Naive thymus-derived CD8-positive, alpha-beta T cell (primary cell): ENCODE data around the gene GALNT10. TPM values are rescaled to one million over a fixed set of nuclear protein-coding genes. Genes with fewer than 3 reads are reported as not detected.
A peak's percentile ranks its signal among the peaks of the same experiment; 100 is the strongest.

ENCODE experiments used
- ATAC-seq, 2 donors: fragments of 150-1000 bp; cut with Tn5 transposase in 1 of 2; sonication (Bioruptor Pico), chemical (Tn5 transposase) in 1 of 2; 1 replicate in 1 of 2; 2 replicates in 1 of 2; pipeline ENCODE4 v1.10.0; 2021; ENCODE audit warnings: mild to moderate bottlenecking in 2 of 2, moderate library complexity in 2 of 2
- POLR2A ChIA-PET: fragments of 350-600 bp; sonication (Branson Sonifier 250); formaldehyde crosslinking; loops from one replicate; lab custom pipeline; 2021; ENCODE audit warnings: antibody characterized with exemption; lab: Charles Lee
- DNase-seq, 10 donors: peaks; one replicate each; pipeline versions ENCODE4 v3.0.0 to v3.0.0-alpha.2; 2020 to 2022
- H3K27ac Mint-ChIP-seq, 10 donors: one replicate each; pipeline ENCODE4 v1.8.0; 2020 to 2022; ENCODE audit warnings: mild to moderate bottlenecking in 10 of 10, mixed read lengths in 10 of 10, moderate library complexity in 4 of 10, inconsistent platforms in 1 of 10
- H3K27me3 Mint-ChIP-seq, 5 donors: one replicate each; pipeline ENCODE4 v1.8.0; 2021 to 2022; ENCODE audit warnings: mixed read lengths in 5 of 5
- H3K36me3 Mint-ChIP-seq, 3 donors: one replicate each; pipeline ENCODE4 v1.8.0; 2020 to 2022; ENCODE audit warnings: mixed read lengths in 3 of 3, mild to moderate bottlenecking in 2 of 3, inconsistent platforms in 1 of 3
- H3K4me1 Mint-ChIP-seq, 4 donors: one replicate each; pipeline ENCODE4 v1.8.0; 2021 to 2022; ENCODE audit warnings: mixed read lengths in 4 of 4
- H3K4me3 Mint-ChIP-seq, 10 donors: one replicate each; pipeline ENCODE4 v1.8.0; 2020 to 2022; ENCODE audit warnings: mild to moderate bottlenecking in 10 of 10, mixed read lengths in 10 of 10, moderate library complexity in 6 of 10, inconsistent platforms in 1 of 10
- H3K9me3 Mint-ChIP-seq, 9 donors: one replicate each; pipeline ENCODE4 v1.8.0; 2020 to 2022; ENCODE audit warnings: mixed read lengths in 9 of 9, mild to moderate bottlenecking in 3 of 9, inconsistent platforms in 1 of 9, moderate library complexity in 1 of 9
- polyA plus RNA-seq, 3 donors: library from polyadenylated mRNA; unstranded; fragments of 300-500 nt; fragmentation: Illumina TruSeq; gene quantifications; one replicate each; pipeline ENCODE4 v1.2.3, GENCODE V29; 2021
- total RNA-seq, 8 experiments: library from RNA in 2 of 8; stranded (reverse) in 2 of 8; gene quantifications; one replicate each; pipeline ENCODE4 v1.2.3 and lab custom pipeline; 2021 to 2026

Gene GALNT10
- total and polyA plus RNA-seq, 5 experiments from 2014 or later: 6.9 to 51.1 (median 15.8) TPM

- Mint-ChIP-seq H3K9me3 (no peaks in the 10 kb centered on the region), H3K27ac (peak overlapping the region in 2 of 10 donors; percentile 2 to 15), H3K36me3 (peaks cover 9 to 69% (median 52%) of the 10 kb centered on the region in 3 donors), H3K4me3 (no peak overlapping the region), H3K4me1 (peaks cover 1 to 16% (median 8%) of the 10 kb centered on the region in 4 donors), H3K27me3 (no peaks in the 10 kb centered on the region)
- POLR2A ChIA-PET: no interaction called here
- DNase-seq: no peak
- no peak for ATAC-seq
Measured at GRCh38 chr5:154296525-154297159, 106.1 kb downstream of the GALNT10 start.

GRCh38 chr5:154298065-154298464, 107.5 kb downstream of the GALNT10 start:
- H3K36me3 Mint-ChIP-seq: peaks cover 15 to 79% (median 65%) of the 10 kb centered on the region in 3 donors
- no peaks in the 10 kb centered on the region for H3K27me3 Mint-ChIP-seq
- POLR2A ChIA-PET: no interaction called here
- DNase-seq (no peak), ATAC-seq (no peak)
- peaks cover 1 to 11% (median 8%) of the 10 kb centered on the region in 4 donors for H3K4me1 Mint-ChIP-seq
- peaks cover 0 to 4% (median 0%) of the 10 kb centered on the region in 9 donors for H3K9me3 Mint-ChIP-seq
- peak overlapping the region in 1 of 10 donors; percentile 42 for H3K27ac Mint-ChIP-seq
- H3K4me3 Mint-ChIP-seq: no peak overlapping the region

GRCh38 chr5:154300207-154300883, 109.8 kb downstream of the GALNT10 start:
- ATAC-seq: no peak
- POLR2A ChIA-PET: no interaction called here
- peaks cover 0 to 23% (median 16%) of the 10 kb centered on the region in 9 donors for H3K9me3 Mint-ChIP-seq
- no peaks in the 10 kb centered on the region for H3K27me3 Mint-ChIP-seq
- DNase-seq: no peak
- H3K27ac Mint-ChIP-seq: no peak overlapping the region
- peaks cover 1 to 11% (median 8%) of the 10 kb centered on the region in 4 donors for H3K4me1 Mint-ChIP-seq
- H3K36me3 Mint-ChIP-seq: peaks cover 36 to 84% (median 82%) of the 10 kb centered on the region in 3 donors
- H3K4me3 Mint-ChIP-seq: no peak overlapping the region

- H3K27ac Mint-ChIP-seq: no peak overlapping the region
- H3K36me3 Mint-ChIP-seq: peaks cover 47 to 82% (median 77%) of the 10 kb centered on the region in 3 donors
- POLR2A ChIA-PET: no interaction called here
- no peaks in the 10 kb centered on the region for H3K27me3 Mint-ChIP-seq
- no peak overlapping the region for H3K4me3 Mint-ChIP-seq
- ATAC-seq: no peak
- H3K4me1 Mint-ChIP-seq: peaks cover 1 to 11% (median 8%) of the 10 kb centered on the region in 4 donors
- no peak for DNase-seq
- H3K9me3 Mint-ChIP-seq: peaks cover 0 to 26% (median 16%) of the 10 kb centered on the region in 9 donors
Measured at GRCh38 chr5:154301726-154302125, 111.2 kb downstream of the GALNT10 start.

GRCh38 chr5:154302161-154302560, 111.6 kb downstream of the GALNT10 start:
- ATAC-seq (no peak), DNase-seq (no peak)
- Mint-ChIP-seq H3K27ac (no peak overlapping the region), H3K4me1 (peaks cover 1 to 11% (median 8%) of the 10 kb centered on the region in 4 donors), H3K36me3 (peaks cover 49 to 82% (median 74%) of the 10 kb centered on the region in 3 donors), H3K27me3 (no peaks in the 10 kb centered on the region), H3K9me3 (peaks cover 0 to 29% (median 16%) of the 10 kb centered on the region in 9 donors), H3K4me3 (no peak overlapping the region)
- POLR2A ChIA-PET: no interaction called here

- H3K4me3 Mint-ChIP-seq: no peak overlapping the region
- no peaks in the 10 kb centered on the region for H3K27me3 Mint-ChIP-seq
- peaks cover 0 to 11% (median 6%) of the 10 kb centered on the region in 4 donors for H3K4me1 Mint-ChIP-seq
- peaks cover 45 to 72% (median 64%) of the 10 kb centered on the region in 3 donors for H3K36me3 Mint-ChIP-seq
- peaks cover 0 to 29% (median 16%) of the 10 kb centered on the region in 9 donors for H3K9me3 Mint-ChIP-seq
- ATAC-seq (no peak), DNase-seq (no peak)
- POLR2A ChIA-PET: no interaction called here
- H3K27ac Mint-ChIP-seq: no peak overlapping the region
Measured at GRCh38 chr5:154303133-154303532, 112.6 kb downstream of the GALNT10 start.

GRCh38 chr5:154308443-154309370, 118.2 kb downstream of the GALNT10 start:
- POLR2A ChIA-PET: no interaction called here
- H3K36me3 Mint-ChIP-seq: peaks cover 25 to 29% (median 28%) of the 10 kb centered on the region in 3 donors
- H3K9me3 Mint-ChIP-seq: peaks cover 0 to 18% (median 10%) of the 10 kb centered on the region in 9 donors
- H3K27me3 Mint-ChIP-seq: no peaks in the 10 kb centered on the region
- peak overlapping the region in 2 of 10 donors; percentile 19 to 64 for H3K27ac Mint-ChIP-seq
- ATAC-seq: no peak
- no peak for DNase-seq
- peaks cover 8 to 24% (median 15%) of the 10 kb centered on the region in 4 donors for H3K4me1 Mint-ChIP-seq
- no peak overlapping the region for H3K4me3 Mint-ChIP-seq

GRCh38 chr5:154309371-154309745, 118.8 kb downstream of the GALNT10 start:
- POLR2A ChIA-PET: no interaction called here
- Mint-ChIP-seq H3K4me1 (peaks cover 8 to 24% (median 15%) of the 10 kb centered on the region in 4 donors), H3K4me3 (no peak overlapping the region), H3K27me3 (no peaks in the 10 kb centered on the region), H3K9me3 (peaks cover 0 to 12% (median 5%) of the 10 kb centered on the region in 9 donors), H3K36me3 (peaks cover 19 to 23% (median 21%) of the 10 kb centered on the region in 3 donors), H3K27ac (no peak overlapping the region)
- DNase-seq: no peak
- no peak for ATAC-seq

GRCh38 chr5:154309805-154310204, 119.3 kb downstream of the GALNT10 start:
- Mint-ChIP-seq H3K27ac (peak overlapping the region in 1 of 10 donors; percentile 5), H3K4me1 (peaks cover 8 to 24% (median 15%) of the 10 kb centered on the region in 4 donors), H3K9me3 (peaks cover 0 to 7% (median 2%) of the 10 kb centered on the region in 9 donors), H3K27me3 (no peaks in the 10 kb centered on the region), H3K36me3 (peaks cover 16 to 20% (median 17%) of the 10 kb centered on the region in 3 donors), H3K4me3 (no peak overlapping the region)
- POLR2A ChIA-PET: no interaction called here
- ATAC-seq (no peak), DNase-seq (no peak)

GRCh38 chr5:154311362-154311761, 120.8 kb downstream of the GALNT10 start:
- no peaks in the 10 kb centered on the region for H3K27me3 Mint-ChIP-seq
- peaks cover 8 to 24% (median 17%) of the 10 kb centered on the region in 4 donors for H3K4me1 Mint-ChIP-seq
- DNase-seq (no peak), ATAC-seq (no peak)
- no peak overlapping the region for H3K4me3 Mint-ChIP-seq
- H3K9me3 Mint-ChIP-seq: peaks cover 0 to 6% (median 0%) of the 10 kb centered on the region in 9 donors
- POLR2A ChIA-PET: no interaction called here
- H3K27ac Mint-ChIP-seq: no peak overlapping the region
- peaks cover 6 to 15% (median 10%) of the 10 kb centered on the region in 3 donors for H3K36me3 Mint-ChIP-seq

- ATAC-seq (no peak), DNase-seq (no peak)
- H3K36me3 Mint-ChIP-seq: peaks cover 0 to 11% (median 7%) of the 10 kb centered on the region in 3 donors
- H3K9me3 Mint-ChIP-seq: no peaks in the 10 kb centered on the region
- peaks cover 8 to 24% (median 19%) of the 10 kb centered on the region in 4 donors for H3K4me1 Mint-ChIP-seq
- POLR2A ChIA-PET: no interaction called here
- H3K27ac Mint-ChIP-seq: no peak overlapping the region
- H3K4me3 Mint-ChIP-seq: no peak overlapping the region
- no peaks in the 10 kb centered on the region for H3K27me3 Mint-ChIP-seq
Measured at GRCh38 chr5:154312000-154312399, 121.5 kb downstream of the GALNT10 start.

GRCh38 chr5:154312576-154312975, 122.0 kb downstream of the GALNT10 start:
- Mint-ChIP-seq H3K4me1 (peaks cover 8 to 26% (median 19%) of the 10 kb centered on the region in 4 donors), H3K27me3 (no peaks in the 10 kb centered on the region), H3K9me3 (no peaks in the 10 kb centered on the region), H3K27ac (no peak overlapping the region), H3K36me3 (peaks cover 0 to 13% (median 7%) of the 10 kb centered on the region in 3 donors), H3K4me3 (no peak overlapping the region)
- DNase-seq (no peak), ATAC-seq (no peak)
- POLR2A ChIA-PET: no interaction called here
